Gastroesophageal sphincter (tissue), 4 donors: ENCODE measurements around the gene RBM17. TPM values are rescaled to one million over a fixed set of nuclear protein-coding genes. Genes with fewer than 3 reads are reported as not detected.
A peak's percentile ranks its signal among the peaks of the same experiment; 100 is the strongest.
"Not testable (repeated sequence)": the region's sequence is repeated elsewhere in the genome, so short reads cannot be mapped to it uniquely, and the experiment has no call there.

Experiments
- ATAC-seq: fragments of 150-250 bp; one replicate; pipeline ENCODE4 v1.9.1; 2016; ENCODE audit warnings: mild to moderate bottlenecking, moderate library complexity
- H3K27ac ChIP-seq, 4 donors: fragments of 200-600 bp; sonication (generic) in 3 of 4; 1 replicate in 3 of 4; 2 replicates in 1 of 4; pipeline ENCODE4 v1.5.1; 2016 to 2019
- H3K27me3 ChIP-seq: fragments of 200-600 bp; sonication (generic); one replicate; pipeline ENCODE4 v1.5.1; 2019
- H3K36me3 ChIP-seq, 2 donors: fragments of 200-600 bp; sonication (generic); one replicate each; pipeline ENCODE4 v1.5.1; 2019; ENCODE audit warnings: control low read depth in 1 of 2
- H3K4me1 ChIP-seq, 3 donors: fragments of 200-600 bp; sonication (generic); 1 replicate in 2 of 3; 2 replicates in 1 of 3; pipeline ENCODE4 v1.5.1; 2016 to 2019; ENCODE audit warnings: control low read depth in 2 of 3
- H3K4me3 ChIP-seq, 2 donors: fragments of 200-600 bp; sonication (generic); one replicate each; pipeline ENCODE4 v1.5.1; 2019; ENCODE audit warnings: mild to moderate bottlenecking in 1 of 2, moderate library complexity in 1 of 2
- H3K9me3 ChIP-seq, 3 donors: fragments of 200-600 bp; sonication (generic); one replicate each; pipeline ENCODE4 v1.5.1; 2017 to 2019; ENCODE audit warnings: control low read depth in 2 of 3
- CTCF ChIP-seq, 4 experiments: fragments of 200-600 bp in 2 of 4; fragments of 450-650 bp in 2 of 4; sonication (generic) in 1 of 4; IDR thresholded peaks; one replicate each; pipeline ENCODE4 v1.5.1; 2017 to 2019; ENCODE audit warnings: antibody characterized with exemption in 4 of 4, mild to moderate bottlenecking in 2 of 4, moderate library complexity in 2 of 4
- EP300 ChIP-seq: sonication (generic); formaldehyde crosslinking; IDR thresholded peaks from one replicate; pipeline ENCODE4 v1.6.1; 2017; ENCODE audit warnings: antibody characterized with exemption, mild to moderate bottlenecking
- POLR2A ChIP-seq, 2 donors: fragments of 450-650 bp; IDR thresholded peaks; one replicate each; pipeline ENCODE4 v1.6.1; 2017; ENCODE audit warnings: antibody characterized with exemption in 2 of 2, mild to moderate bottlenecking in 2 of 2, moderate library complexity in 1 of 2
- POLR2AphosphoS5 ChIP-seq: sonication (generic); formaldehyde crosslinking; IDR thresholded peaks from one replicate; pipeline ENCODE4 v1.6.1; 2017; ENCODE audit warnings: antibody characterized with exemption
- WGBS, 2 donors: methylation state at CpG; one replicate each; pipeline ENCODE4 v1.1.5; 2018; ENCODE audit warnings: low coverage in 1 of 2; 5-methylcytosine and 5-hydroxymethylcytosine counted together
- total RNA-seq, 4 donors: library from RNA; depleted of rRNA; stranded (reverse); fragments of >200 nt; gene quantifications; one replicate each; pipeline ENCODE4 v1.1.0, GENCODE V29; 2016

Gene RBM17
- total RNA-seq, 4 donors from 2014 or later = 51.0 to 72.9 (median 66.7) TPM

GRCh38 chr10:6119962-6120361 is 31.1 kb downstream of the RBM17 start:
- H3K27ac ChIP-seq = no peak overlapping the region
- peaks cover 0 to 17% (median 8%) of the 10 kb centered on the region in 3 donors for H3K4me1 ChIP-seq
- H3K9me3 ChIP-seq = no peaks in the 10 kb centered on the region
- H3K27me3 ChIP-seq = no peaks in the 10 kb centered on the region
- 86 to 89% methylated on average over 13 of the region's 13 CpGs for WGBS, 2 donors
- no peak overlapping the region for H3K4me3 ChIP-seq
- TF ChIP-seq POLR2AphosphoS5 = no peak
- no peak for TF ChIP-seq POLR2A (IDR thresholded peaks at IDR 0.05)
- no peak for TF ChIP-seq EP300
- TF ChIP-seq CTCF (IDR thresholded peaks at IDR 0.05) = no peak
- peaks cover 0 to 25% of the 10 kb centered on the region in 2 donors for H3K36me3 ChIP-seq
- ATAC-seq = no peak

DNA sequence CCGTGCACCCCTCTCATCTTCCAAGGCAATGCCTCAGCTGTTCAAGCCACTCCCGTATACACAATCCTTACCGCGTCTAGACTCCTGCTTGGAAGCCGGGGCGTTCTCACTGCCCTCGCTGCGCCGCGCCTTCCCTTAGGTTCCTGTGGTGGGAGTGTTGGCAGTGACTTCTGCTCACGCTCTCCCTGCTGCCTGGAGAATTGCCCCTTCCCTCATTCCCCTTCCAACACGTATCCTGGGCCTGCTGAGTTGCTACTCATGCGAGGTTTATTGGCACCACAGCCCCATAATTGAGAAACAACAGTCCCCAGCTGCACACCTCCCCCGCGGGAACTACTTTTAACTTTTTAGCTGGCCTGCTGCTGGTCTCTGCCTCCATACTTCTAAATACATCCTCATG is 31.9 kb downstream of the RBM17 start:
- no peak for TF ChIP-seq POLR2A (IDR thresholded peaks at IDR 0.05)
- no peak for TF ChIP-seq POLR2AphosphoS5
- no peak for TF ChIP-seq CTCF (IDR thresholded peaks at IDR 0.05)
- no peak for TF ChIP-seq EP300
- H3K36me3 ChIP-seq = peaks cover 0 to 18% of the 10 kb centered on the region in 2 donors
- H3K9me3 ChIP-seq = no peaks in the 10 kb centered on the region
- WGBS, 2 donors = 20 to 49% methylated on average over 2 to 8 of the region's 15 CpGs
- ATAC-seq = no peak
- no peak overlapping the region for H3K4me3 ChIP-seq
- H3K27me3 ChIP-seq = no peaks in the 10 kb centered on the region
- peaks cover 0 to 16% (median 8%) of the 10 kb centered on the region in 3 donors for H3K4me1 ChIP-seq
- no peak overlapping the region for H3K27ac ChIP-seq

- H3K4me1 ChIP-seq = peaks cover 0 to 16% (median 8%) of the 10 kb centered on the region in 3 donors
- no peaks in the 10 kb centered on the region for H3K9me3 ChIP-seq
- no peak overlapping the region for H3K4me3 ChIP-seq
- ATAC-seq = no peak
- H3K27ac ChIP-seq = no peak overlapping the region
- peaks cover 0 to 13% of the 10 kb centered on the region in 2 donors for H3K36me3 ChIP-seq
- WGBS, 2 donors = 68 to 80% methylated on average over 4 to 9 of the region's 11 CpGs
- H3K27me3 ChIP-seq = no peaks in the 10 kb centered on the region
- TF ChIP-seq POLR2A (IDR thresholded peaks at IDR 0.05) = no peak
- no peak for TF ChIP-seq POLR2AphosphoS5
- TF ChIP-seq EP300 = no peak
- no peak for TF ChIP-seq CTCF (IDR thresholded peaks at IDR 0.05)
These were observed 32.3 kb downstream of the RBM17 start for GRCh38 chr10:6121146-6121545.

DNA sequence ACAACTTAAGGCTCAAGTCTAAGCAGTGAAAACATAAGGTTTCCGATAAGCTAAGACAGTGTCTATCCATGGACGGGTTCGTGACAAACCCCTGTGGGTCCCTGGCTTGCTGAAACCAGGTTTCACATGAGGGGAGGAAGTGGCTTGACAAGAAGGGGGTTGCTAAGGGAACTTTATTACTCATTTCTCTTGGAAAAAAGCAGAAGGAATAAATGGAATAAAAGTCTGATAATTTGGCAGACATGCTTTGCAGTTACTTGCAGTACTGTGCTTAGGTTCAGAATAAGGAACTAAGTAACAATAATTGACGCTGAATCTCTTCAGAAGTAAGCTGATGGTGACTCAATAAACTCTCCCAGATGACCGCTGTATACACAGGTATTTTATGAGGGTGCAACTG is 34.7 kb downstream of the RBM17 start:
- Histone ChIP-seq H3K9me3 (no peaks in the 10 kb centered on the region), H3K27me3 (no peaks in the 10 kb centered on the region), H3K27ac (no peak overlapping the region), H3K4me1 (peaks cover 0 to 19% (median 11%) of the 10 kb centered on the region in 3 donors), H3K36me3 (no peaks in the 10 kb centered on the region), H3K4me3 (no peak overlapping the region)
- ATAC-seq = peak; percentile 23
- TF ChIP-seq CTCF (IDR thresholded peaks at IDR 0.05) = no peak
- TF ChIP-seq EP300 = no peak
- no peak for TF ChIP-seq POLR2A (IDR thresholded peaks at IDR 0.05)
- TF ChIP-seq POLR2AphosphoS5 = no peak
- 58 to 61% methylated on average over 5 of the region's 5 CpGs for WGBS, 2 donors

DNA sequence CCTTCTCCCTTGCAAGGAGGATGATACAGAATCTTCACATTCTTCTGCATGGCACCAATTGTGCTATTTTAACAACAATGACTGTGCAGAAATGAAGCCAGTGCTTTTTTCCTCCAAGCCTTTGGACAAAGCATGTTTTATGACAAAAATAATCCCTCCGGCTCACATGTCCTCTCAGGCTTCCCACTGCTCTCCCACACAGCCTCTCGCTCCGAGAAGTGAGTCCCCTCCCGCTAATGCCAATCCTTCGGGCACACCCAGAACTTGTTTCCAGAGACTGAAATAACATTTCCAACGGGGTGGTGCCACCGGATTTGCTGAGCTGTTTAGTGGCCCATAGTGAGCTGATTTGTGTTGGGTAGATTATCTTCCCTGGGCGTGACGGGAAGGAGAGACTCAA is 35.8 kb downstream of the RBM17 start:
- WGBS, 2 donors = 38 to 51% methylated on average over 4 to 9 of the region's 9 CpGs
- Histone ChIP-seq H3K36me3 (no peaks in the 10 kb centered on the region), H3K27me3 (no peaks in the 10 kb centered on the region), H3K27ac (peak overlapping the region in 3 of 4 donors; percentile 8 to 56 (median 38)), H3K4me1 (peaks cover 0 to 28% (median 19%) of the 10 kb centered on the region in 3 donors), H3K4me3 (no peak overlapping the region), H3K9me3 (no peaks in the 10 kb centered on the region)
- ATAC-seq = peak; percentile 65
- no peak for TF ChIP-seq EP300
- TF ChIP-seq POLR2A (IDR thresholded peaks at IDR 0.05) = no peak
- TF ChIP-seq POLR2AphosphoS5 = no peak
- no peak for TF ChIP-seq CTCF (IDR thresholded peaks at IDR 0.05)

DNA sequence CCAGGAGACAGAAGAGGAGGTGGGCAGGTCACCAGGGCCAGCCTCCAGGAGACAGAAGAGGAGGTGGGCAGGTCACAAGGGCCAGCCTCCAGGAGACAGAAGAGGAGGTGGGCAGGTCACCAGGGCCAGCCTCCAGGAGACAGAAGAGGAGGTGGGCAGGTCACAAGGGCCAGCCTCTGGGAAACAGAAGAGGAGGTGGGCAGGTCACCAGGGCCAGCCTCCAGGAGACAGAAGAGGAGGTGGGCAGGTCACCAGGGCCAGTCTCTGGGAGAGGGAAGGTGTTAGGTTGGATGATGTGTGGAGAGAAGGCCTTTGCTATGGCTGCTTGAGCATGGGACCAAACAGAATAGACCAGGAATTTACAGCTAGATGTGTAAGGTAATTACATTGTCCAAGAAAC is 38.6 kb downstream of the RBM17 start:
- not testable (repeated sequence) for H3K27me3 ChIP-seq, H3K4me3 ChIP-seq, H3K27ac ChIP-seq, ATAC-seq, H3K9me3 ChIP-seq, H3K36me3 ChIP-seq
- H3K4me1 ChIP-seq = peaks cover 0 to 28% (median 19%) of the 10 kb centered on the region in 3 donors
